Jurkat, Clone E6-1 (cell line): ENCODE measurements around the gene C20orf141.
"Not testable (repeated sequence)": the region's sequence is repeated elsewhere in the genome, so short reads cannot be mapped to it uniquely, and the experiment has no call there.

Source experiments
- DNase-seq: peaks from one replicate; pipeline ENCODE4 v3.0.0-alpha.2; 2011; ENCODE audit warnings: low read depth, low spot score
- H3K4me3 ChIP-seq: 2 replicates; pipeline ENCODE4 v1.5.1; 2011; ENCODE audit warnings: mild to moderate bottlenecking, low read length, control low read depth, moderate library complexity

The C20orf141 gene

GRCh38 chr20:2798814-2799213, 16.0 kb upstream of the C20orf141 start:
- DNase-seq, result no peak
- no peak overlapping the region for H3K4me3 ChIP-seq

DNA sequence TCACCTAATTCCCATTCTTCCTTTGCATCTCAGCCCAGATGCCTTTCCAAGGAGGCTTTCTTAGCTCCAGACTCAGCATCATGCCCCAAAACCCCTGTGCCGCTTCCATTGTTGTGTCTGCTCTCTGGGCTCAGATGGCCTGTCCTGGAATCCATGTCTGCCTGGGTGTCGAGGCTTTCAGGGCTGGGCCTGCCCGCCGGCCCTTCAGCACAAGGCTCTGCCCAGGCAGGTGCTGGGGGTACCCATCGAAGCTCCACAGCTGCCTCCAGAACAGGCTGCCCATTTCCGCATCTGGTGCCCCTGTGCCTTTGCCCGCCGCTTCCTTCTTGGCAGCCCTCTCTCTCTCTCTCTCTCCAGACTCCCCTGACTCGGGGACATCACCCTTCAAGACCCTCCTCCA, 15.5 kb upstream of the C20orf141 start:
- peak overlapping the region; percentile 64 for H3K4me3 ChIP-seq
- no peak for DNase-seq

DNA sequence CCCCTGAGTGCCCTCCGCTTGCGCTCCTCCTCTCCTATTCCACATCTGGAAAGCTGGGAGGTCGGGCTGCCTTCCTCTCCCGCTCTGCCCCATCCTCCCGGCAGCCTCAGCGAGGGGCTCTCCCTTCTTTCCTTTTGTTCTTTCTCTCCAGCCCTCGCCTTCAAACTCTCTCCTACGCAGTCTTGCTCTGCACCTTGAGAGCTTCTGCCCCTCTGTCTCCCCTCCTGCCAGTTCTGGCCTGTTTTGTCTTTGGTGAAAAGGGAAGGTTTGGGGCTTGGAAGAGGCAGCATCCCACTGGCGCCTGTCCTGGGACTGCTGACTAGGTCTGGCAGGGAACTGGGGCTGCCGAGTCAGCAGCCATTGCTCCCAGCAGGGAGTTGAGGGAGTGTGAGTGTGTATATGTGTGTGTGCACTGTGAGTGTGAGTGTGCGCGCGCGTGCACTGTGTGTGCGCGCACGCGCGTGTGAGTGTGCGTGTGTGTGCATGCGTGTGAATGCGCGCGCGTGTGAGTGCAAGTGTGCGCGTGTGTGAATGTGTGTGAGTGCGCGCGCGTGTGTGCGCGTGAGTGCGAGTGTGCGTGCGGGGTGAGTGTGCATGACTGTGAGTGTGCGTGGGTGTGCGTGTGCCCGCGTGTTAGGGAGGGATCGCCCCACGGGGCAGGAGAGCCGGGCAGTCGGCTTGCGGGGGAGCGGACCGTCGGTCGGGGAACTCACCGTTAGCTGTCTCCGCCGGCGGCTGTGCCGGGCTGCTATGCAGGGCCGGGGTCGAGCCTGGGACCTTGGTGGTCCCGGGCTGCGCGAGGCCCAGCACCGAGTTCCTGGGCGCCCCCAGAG, 14.9 kb upstream of the C20orf141 start:
- no peak for DNase-seq
- peak overlapping the region; percentile 64 for H3K4me3 ChIP-seq

GRCh38 chr20:2800521-2801285, 14.1 kb upstream of the C20orf141 start, which contains the start of gene CPXM1:
TSS of gene CPXM1 (minus strand) at chr20:2800627. CDS start at chr20:2800572, 55 bp downstream.
- peak; percentile 27 for DNase-seq
- H3K4me3 ChIP-seq, result peak within 1 kb of the TSS; percentile 64

- no peak for DNase-seq
- H3K4me3 ChIP-seq, result no peak overlapping the region; the same call in 1 of the 2 replicates
Measured at GRCh38 chr20:2801286-2801728, 13.5 kb upstream of the C20orf141 start.

DNA sequence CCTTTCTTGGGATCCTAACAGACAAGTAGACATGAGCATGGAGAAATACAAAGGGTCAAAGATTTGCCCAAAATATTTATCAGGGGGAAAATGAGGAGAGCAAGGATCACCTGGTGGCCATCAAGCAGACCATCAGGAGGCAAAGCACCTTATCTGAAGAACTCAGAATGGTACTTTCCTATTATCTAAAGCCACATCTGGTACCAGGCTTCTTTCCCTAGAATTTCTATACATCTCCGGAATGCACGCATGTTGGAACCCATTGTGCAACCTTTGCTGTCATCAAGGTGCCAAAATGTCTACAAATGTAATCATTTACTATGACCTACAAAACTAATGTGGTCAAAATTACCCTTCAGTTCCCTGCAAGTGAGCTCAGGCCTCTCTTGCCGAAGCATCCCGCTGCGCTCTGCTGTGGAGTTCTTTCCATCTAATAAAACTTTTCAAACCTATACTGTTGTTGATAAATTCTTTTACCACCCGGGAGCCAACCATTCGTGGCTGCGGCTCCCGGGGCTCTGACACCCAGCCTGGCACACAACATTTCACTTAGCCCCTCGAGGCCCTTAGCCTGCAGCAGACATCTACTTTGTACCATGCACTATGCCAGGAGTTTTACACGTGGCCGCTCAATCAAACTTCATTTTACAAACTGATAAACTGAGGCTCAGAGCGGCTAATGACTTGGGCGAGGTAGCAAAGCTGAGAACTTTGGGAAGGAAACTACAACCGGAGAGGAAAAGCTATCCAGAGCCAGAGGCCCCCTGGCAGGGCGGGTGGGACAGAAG, 10.6 kb upstream of the C20orf141 start:
- H3K4me3 ChIP-seq, result no peak overlapping the region
- DNase-seq, result no peak

DNA sequence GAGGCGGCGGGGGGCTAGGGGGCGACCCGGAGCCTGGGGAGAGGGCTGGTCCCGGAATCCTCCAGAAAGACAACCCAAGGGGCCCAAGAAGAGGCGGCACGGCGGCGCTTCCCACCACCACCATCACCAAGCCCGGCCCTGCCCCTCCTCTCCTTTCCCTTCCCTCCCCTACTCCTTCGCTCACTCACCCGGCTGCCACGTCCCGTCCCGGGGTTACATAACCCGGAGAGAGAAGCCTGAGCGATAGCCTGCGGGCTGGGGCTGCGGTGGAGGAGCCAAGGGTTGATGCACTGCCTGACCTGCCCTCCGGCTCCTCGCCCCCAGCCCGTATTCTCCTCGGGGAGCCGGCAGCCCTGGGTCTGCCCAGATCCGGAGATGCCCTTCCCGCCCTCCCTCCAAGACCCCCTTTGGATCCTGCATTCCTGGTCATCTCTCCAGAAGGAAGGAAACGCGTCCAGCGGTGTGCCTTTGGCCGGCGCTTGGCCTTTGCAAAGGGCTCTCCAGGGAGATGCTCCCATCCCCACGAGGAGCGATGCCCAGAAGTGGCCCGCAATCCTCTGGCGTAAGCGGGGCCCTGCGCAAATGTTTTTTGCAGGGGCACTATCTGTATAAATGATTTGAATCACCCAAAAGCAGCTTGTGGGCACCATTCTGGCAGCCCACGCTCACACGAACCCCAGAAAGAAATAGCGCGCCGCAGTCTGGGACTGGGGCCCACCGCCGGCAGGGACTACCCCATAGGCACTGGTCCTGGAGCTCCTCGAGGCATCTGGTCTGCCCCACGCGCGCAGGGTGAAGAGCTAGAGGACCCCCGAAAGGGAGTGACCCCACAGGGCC, 9.7 kb upstream of the C20orf141 start:
- DNase-seq, result no peak

DNA sequence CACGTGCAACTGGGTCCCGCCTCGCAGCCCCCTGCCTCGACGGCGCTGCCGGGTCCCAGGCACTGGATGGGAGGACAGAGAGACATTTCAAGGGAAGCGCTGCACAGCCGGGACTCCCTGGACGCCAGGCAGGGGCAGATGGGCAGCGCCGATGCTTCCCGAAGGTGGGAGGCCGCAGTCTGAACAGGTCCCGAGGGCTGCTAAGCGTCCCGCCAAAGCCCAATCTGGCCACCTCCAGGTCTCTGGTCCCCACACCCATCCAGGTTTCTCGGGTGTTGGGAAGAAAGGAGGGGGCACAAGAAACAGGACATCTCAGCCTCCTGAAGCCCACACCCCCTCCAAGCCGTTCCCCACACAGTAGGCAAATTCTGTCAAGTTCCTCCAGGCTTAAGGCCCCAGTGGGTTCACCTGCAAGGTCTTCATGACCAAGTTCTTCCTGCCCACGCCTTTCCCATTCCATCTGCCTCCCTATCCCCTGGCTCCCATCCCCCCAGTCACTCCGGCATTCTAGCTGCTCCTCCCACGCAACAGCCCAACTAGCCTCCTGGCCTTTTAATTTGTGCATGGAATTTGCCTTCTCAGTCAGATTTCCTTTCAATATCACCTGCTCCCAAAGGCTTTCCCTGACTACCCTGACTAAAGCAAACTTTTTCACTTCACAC, 9.0 kb upstream of the C20orf141 start:
- no peak overlapping the region for H3K4me3 ChIP-seq
- no peak for DNase-seq

More for the DNA sequence above, 9.7 kb upstream of the C20orf141 start:
- no peak overlapping the region for H3K4me3 ChIP-seq

- H3K4me3 ChIP-seq, result no peak overlapping the region
Measured at GRCh38 chr20:2806351-2806701, 8.5 kb upstream of the C20orf141 start.

DNA sequence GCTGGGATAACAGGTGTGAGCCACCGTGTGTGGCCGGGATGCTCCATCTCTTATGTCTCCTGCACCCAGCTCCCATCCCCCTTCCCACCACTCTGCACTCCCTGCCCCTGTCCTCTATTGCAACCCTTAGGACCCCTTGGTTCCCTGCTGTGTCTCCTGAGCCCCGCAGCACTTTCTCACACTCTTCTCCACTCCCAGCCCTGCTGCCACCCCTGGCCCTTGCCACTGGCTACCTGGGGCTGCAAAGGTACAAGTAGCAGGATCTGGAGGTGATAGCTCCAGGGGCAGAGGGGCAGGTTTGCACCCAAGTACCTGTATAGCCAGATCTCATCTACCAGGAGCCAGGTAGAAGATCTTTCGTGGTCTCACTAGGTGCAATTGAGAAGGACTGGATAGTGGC, 7.8 kb upstream of the C20orf141 start:
- no peak for DNase-seq
- H3K4me3 ChIP-seq, result no peak overlapping the region

More at GRCh38 chr20:2806351-2806701, 8.5 kb upstream of the C20orf141 start:
- no peak for DNase-seq

- DNase-seq, result not testable (repeated sequence)
Measured at GRCh38 chr20:2807929-2808328, 6.9 kb upstream of the C20orf141 start.

DNA sequence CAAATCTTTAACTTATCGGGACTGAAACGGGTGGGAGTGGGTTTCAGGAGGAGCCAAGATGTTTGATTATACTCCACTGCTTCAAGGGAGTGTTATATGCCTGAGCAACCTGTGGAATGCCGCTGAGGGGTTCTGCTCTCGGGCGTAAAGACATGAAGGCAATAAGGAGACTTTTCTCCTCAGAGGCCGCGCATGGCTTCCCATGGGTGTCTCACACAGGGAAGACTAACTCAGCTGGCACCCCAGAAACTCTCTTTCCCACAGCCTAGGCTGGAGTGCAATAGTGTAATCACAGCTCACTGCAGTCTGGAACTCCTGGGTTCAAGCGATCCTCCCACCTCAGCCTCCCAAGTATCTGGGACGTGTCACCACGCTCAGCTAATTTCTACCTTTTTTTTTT, 5.1 kb upstream of the C20orf141 start:
- no peak for DNase-seq
- no peak overlapping the region for H3K4me3 ChIP-seq

More at GRCh38 chr20:2807929-2808328, 6.9 kb upstream of the C20orf141 start:
- H3K4me3 ChIP-seq, result not testable (repeated sequence)

- no peak for DNase-seq
- H3K4me3 ChIP-seq, result no peak overlapping the region
Measured at GRCh38 chr20:2812189-2812588, 2.6 kb upstream of the C20orf141 start.

- no peak for DNase-seq
- no peak overlapping the region for H3K4me3 ChIP-seq
Measured at GRCh38 chr20:2814076-2814475, 711 bp upstream of the C20orf141 start.

DNA sequence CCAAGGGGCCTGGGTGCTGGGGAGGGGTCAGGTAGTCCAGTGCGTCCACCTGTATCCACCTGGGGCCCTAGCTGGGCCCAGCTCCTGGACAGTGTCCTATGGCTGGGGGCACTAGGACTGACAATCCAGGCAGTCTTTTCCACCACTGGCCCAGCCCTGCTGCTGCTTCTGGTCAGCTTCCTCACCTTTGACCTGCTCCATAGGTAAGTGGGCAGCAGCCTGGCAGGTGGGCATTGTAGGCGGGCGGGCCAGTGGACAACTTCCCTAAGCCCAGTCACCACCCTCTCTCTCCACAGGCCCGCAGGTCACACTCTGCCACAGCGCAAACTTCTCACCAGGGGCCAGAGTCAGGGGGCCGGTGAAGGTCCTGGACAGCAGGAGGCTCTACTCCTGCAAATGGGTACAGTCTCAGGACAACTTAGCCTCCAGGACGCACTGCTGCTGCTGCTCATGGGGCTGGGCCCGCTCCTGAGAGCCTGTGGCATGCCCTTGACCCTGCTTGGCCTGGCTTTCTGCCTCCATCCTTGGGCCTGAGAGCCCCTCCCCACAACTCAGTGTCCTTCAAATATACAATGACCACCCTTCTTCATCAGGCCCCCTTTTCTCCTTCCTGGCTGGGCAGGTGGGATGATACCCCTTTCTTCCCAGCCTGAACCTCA, 584 bp downstream of the C20orf141 start:
- H3K4me3 ChIP-seq, result no peak overlapping the region
- no peak for DNase-seq

GRCh38 chr20:2816030-2816582, 1.3 kb downstream of the C20orf141 start, which contains the start of gene TMEM239:
TSS of gene TMEM239 (plus strand) at chr20:2816364. CDS start at chr20:2816555, 191 bp downstream.
- no peak within 1 kb of the TSS for H3K4me3 ChIP-seq
- no peak for DNase-seq
